ENCODE results near the gene GLRA1. TPM values are rescaled to one million over a fixed set of nuclear protein-coding genes. Genes with fewer than 3 reads are reported as not detected.
"Not testable (repeated sequence)": the region's sequence is repeated elsewhere in the genome, so short reads cannot be mapped to it uniquely, and the experiment has no call there.

GLRA1 gene
- total and polyA plus RNA-seq, 4 experiments from 2014 or later: not detected

DNA sequence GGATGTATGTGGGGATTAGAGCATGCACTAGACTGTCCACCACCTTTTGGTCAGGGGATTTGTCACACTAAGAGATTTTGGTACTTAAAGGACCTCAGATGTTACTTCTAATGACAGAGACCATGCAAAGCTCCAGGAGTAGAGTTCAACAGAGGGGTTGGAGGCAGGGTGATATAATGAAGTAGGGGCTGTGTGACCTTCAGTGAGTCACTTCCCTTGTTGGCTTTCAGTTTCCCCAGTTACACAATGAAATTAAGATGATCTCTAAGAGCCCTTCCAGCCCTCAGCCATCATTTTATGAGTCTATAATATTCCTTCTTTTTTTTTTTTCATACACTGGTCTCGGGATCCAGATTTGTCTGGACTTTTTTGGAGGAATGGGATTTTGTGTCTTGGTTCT is 26.8 kb downstream of the GLRA1 start:
- peaks cover 0 to 3% of the 10 kb centered on the region in 2 donors for H3K36me3 Mint-ChIP-seq
- Histone ChIP-seq H3K36me3 (ENCODE audit: insufficient read depth, low read length) (no peaks in the 10 kb centered on the region), H3K4me1 (ENCODE audit: insufficient read depth, low read length) (no peaks in the 10 kb centered on the region), H3K27ac (ENCODE audit: low read depth, low read length) (no peak overlapping the region), H3K9me3 (ENCODE audit: control insufficient read depth in 1 of 2, low read length in 2 of 2) (no peaks in the 10 kb centered on the region), H3K27me3 (ENCODE audit: insufficient read depth, low read length) (no peaks in the 10 kb centered on the region), H3K4me3 (ENCODE audit: low read length in 2 of 2) (no peak overlapping the region)
- DNase-seq: no peak
- CTCF ChIA-PET (ENCODE audit: partially characterized antibody): interaction anchor here (1.3 kb wide), 1 partner anchor 9 kb away, joined by 4 read pairs; no protein-coding TSS in a partner anchor
- no peak overlapping the region for H3K4me3 Mint-ChIP-seq
- peaks cover 0 to 6% (median 0%) of the 10 kb centered on the region in 8 donors for H3K9me3 Mint-ChIP-seq
- H3K4me1 Mint-ChIP-seq: no peaks in the 10 kb centered on the region
- POLR2A ChIA-PET (ENCODE audit: partially characterized antibody): no interaction called here
- H3K27ac Mint-ChIP-seq: no peak overlapping the region
- H3K27me3 Mint-ChIP-seq: peaks cover 3 to 5% of the 10 kb centered on the region in 2 donors
- intact Hi-C loops (cut with micrococcal nuclease): no loop called here

DNA sequence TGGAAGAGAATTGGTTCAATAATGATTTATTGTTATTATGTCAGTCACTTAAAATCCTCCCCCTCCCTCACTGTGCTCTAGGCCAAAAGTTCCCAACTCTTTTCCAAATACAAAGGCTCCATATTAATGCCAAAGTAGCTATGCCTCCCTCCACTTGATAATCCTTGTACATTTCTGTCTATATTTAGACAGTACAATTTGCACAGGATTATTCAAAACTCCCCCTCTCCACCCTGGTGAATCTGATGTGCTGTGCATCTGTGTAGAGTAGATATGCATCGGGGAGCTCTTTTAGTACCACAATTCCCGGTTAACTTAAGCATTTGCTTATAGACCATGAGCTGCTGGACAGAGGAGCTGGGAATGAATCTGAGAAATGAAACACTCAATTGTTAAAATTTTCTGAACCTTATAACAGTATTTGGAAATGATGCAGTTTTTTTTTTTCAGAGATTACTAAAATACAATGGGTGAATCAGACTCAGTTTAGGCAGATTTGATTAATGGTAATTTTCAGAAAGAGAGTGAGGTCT is 27.6 kb downstream of the GLRA1 start:
- Mint-ChIP-seq H3K27me3 (peaks cover 3% of the 10 kb centered on the region in 2 donors), H3K4me1 (no peaks in the 10 kb centered on the region), H3K9me3 (peaks cover 0 to 6% (median 0%) of the 10 kb centered on the region in 8 donors), H3K4me3 (no peak overlapping the region), H3K36me3 (peaks cover 0 to 3% of the 10 kb centered on the region in 2 donors), H3K27ac (no peak overlapping the region)
- DNase-seq: no peak
- Histone ChIP-seq H3K36me3 (ENCODE audit: insufficient read depth, low read length) (no peaks in the 10 kb centered on the region), H3K9me3 (ENCODE audit: control insufficient read depth in 1 of 2, low read length in 2 of 2) (no peaks in the 10 kb centered on the region), H3K4me1 (ENCODE audit: insufficient read depth, low read length) (no peaks in the 10 kb centered on the region), H3K4me3 (ENCODE audit: low read length in 2 of 2) (no peak overlapping the region), H3K27me3 (ENCODE audit: insufficient read depth, low read length) (no peaks in the 10 kb centered on the region), H3K27ac (ENCODE audit: low read depth, low read length) (no peak overlapping the region)
- intact Hi-C loops (cut with micrococcal nuclease): no loop called here
- ChIA-PET POLR2A (ENCODE audit: partially characterized antibody) (no interaction called here), CTCF (ENCODE audit: partially characterized antibody) (interaction anchor here (1.3 kb wide), 1 partner anchor 8 kb away, joined by 4 read pairs; no protein-coding TSS in a partner anchor)

DNA sequence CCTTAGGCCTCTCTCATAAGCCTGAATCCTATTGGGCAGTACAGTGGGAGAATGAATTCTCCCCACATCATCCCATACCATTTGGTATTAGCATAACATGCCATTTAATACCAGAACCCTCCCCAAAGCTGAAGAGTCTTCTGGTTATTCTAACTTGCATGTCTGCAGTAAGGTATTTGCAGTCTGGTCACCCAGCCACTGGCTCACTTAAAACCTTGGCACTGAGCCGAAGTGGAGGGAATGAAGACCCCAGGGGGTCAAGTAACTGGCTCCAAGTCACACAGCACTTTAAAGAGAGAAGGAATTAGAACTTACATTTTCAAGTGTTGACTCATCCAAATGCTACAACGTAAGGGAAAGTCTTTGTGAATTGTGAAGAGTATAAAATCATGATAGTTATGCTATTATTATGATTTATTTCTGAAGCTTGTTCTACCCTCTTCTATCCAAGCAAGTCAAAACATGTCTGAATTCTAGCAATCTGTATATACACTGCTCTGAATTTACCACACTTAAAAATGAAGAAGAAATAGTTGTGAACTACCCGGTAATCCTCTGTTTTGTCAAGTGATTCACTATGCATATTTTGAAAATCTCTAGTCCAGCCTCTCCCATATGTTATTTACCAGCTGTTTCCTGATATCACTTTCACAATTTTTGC is 28.5 kb downstream of the GLRA1 start:
- H3K27ac Mint-ChIP-seq: no peak overlapping the region
- POLR2A ChIA-PET (ENCODE audit: partially characterized antibody): no interaction called here

DNA sequence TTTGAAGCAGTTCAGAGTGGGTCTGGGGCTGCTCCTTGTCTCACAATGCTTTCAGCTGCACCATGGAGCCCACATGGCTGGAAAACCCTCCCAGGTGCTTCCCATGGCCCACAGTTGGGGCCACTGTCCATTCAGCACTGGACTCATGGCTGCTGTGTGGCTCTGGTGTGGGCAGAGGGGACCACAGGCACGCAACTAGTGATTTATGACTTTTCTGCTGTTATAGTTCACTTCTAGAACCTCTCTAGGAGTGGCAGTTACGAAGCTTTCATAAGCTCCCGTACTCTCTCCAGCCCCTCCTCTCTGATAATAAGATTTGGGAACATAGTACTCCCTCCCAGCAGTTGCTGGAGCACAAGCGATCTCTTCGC is 29.0 kb downstream of the GLRA1 start:
- POLR2A ChIA-PET (ENCODE audit: partially characterized antibody): no interaction called here
- CTCF ChIA-PET (ENCODE audit: partially characterized antibody): interaction anchor here (2.0 kb wide), 1 partner anchor 70 kb away, joined by 5 read pairs; no protein-coding TSS in a partner anchor
- peaks cover 2 to 3% of the 10 kb centered on the region in 2 donors for H3K27me3 Mint-ChIP-seq

More for the DNA sequence above, 28.5 kb downstream of the GLRA1 start:
- Mint-ChIP-seq H3K36me3 (peaks cover 0 to 3% of the 10 kb centered on the region in 2 donors), H3K4me1 (no peaks in the 10 kb centered on the region), H3K27me3 (peaks cover 3% of the 10 kb centered on the region in 2 donors), H3K4me3 (no peak overlapping the region), H3K9me3 (peaks cover 0 to 6% (median 0%) of the 10 kb centered on the region in 8 donors)
- no peaks in the 10 kb centered on the region for H3K9me3 ChIP-seq (ENCODE audit: control insufficient read depth in 1 of 2, low read length in 2 of 2)
- DNase-seq: no peak
- no peak overlapping the region for H3K4me3 ChIP-seq (ENCODE audit: low read length in 2 of 2)
- H3K27me3 ChIP-seq (ENCODE audit: insufficient read depth, low read length): no peaks in the 10 kb centered on the region
- intact Hi-C loops (cut with micrococcal nuclease): no loop called here
- H3K36me3 ChIP-seq (ENCODE audit: insufficient read depth, low read length): no peaks in the 10 kb centered on the region
- no peak overlapping the region for H3K27ac ChIP-seq (ENCODE audit: low read depth, low read length)
- CTCF ChIA-PET (ENCODE audit: partially characterized antibody): interaction anchor here (2.0 kb wide), 1 partner anchor 71 kb away, joined by 5 read pairs; no protein-coding TSS in a partner anchor
- no peaks in the 10 kb centered on the region for H3K4me1 ChIP-seq (ENCODE audit: insufficient read depth, low read length)

DNA sequence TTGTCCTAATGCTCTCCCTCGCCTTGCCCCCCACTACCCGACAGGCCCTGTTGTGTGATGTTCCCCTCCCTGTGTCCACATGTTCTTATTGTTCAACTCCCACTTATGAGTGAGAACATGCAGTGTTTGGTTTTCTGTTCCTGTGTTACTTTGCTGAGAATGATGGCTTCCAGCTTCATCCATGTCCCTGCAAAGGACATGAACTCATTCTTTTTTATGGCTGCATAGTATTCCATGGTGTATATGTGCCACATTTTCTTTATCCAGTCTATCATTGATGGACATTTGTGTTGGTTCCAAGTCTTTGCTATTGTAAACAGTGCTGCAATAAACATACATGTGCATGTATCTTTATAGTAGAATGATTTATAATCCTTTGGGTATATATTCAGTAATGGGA is 31.2 kb downstream of the GLRA1 start:
- POLR2A ChIA-PET (ENCODE audit: partially characterized antibody); CTCF ChIA-PET (ENCODE audit: partially characterized antibody): not testable (repeated sequence)

More for the DNA sequence above, 29.0 kb downstream of the GLRA1 start:
- H3K4me1 Mint-ChIP-seq: peaks cover 0 to 3% (median 0%) of the 10 kb centered on the region in 4 donors
- peaks cover 0 to 3% of the 10 kb centered on the region in 2 donors for H3K36me3 Mint-ChIP-seq
- Histone ChIP-seq H3K4me3 (ENCODE audit: low read length in 2 of 2) (no peak overlapping the region), H3K36me3 (ENCODE audit: insufficient read depth, low read length) (no peaks in the 10 kb centered on the region), H3K27me3 (ENCODE audit: insufficient read depth, low read length) (no peaks in the 10 kb centered on the region), H3K9me3 (ENCODE audit: control insufficient read depth in 1 of 2, low read length in 2 of 2) (no peaks in the 10 kb centered on the region), H3K4me1 (ENCODE audit: insufficient read depth, low read length) (no peaks in the 10 kb centered on the region), H3K27ac (ENCODE audit: low read depth, low read length) (no peak overlapping the region)
- H3K9me3 Mint-ChIP-seq: peaks cover 0 to 6% (median 0%) of the 10 kb centered on the region in 8 donors
- no peak for DNase-seq
- no peak overlapping the region for H3K4me3 Mint-ChIP-seq
- intact Hi-C loops (cut with micrococcal nuclease): no loop called here
- no peak overlapping the region for H3K27ac Mint-ChIP-seq

DNA sequence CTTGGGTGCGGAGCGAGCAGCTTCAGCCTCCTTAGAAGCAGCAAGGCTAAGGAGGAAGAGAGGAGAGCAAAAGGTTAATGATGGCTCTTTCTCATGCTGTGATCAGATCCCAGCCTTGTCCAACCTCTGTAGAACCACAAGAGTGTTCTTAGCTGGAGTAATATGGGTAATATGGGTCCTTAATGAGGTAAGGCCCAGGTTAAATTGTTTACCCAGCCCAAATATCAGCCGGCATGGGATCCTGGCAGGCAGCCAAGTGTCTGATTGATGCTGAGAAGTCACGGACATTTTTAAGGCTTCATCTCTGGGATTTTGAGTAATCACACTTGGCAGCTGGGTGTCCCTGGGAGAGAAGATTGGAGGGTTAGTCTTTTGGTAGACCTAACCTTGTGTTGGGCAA is 32.3 kb downstream of the GLRA1 start:
- H3K27ac ChIP-seq (ENCODE audit: low read depth, low read length): no peak overlapping the region
- no peaks in the 10 kb centered on the region for H3K9me3 ChIP-seq (ENCODE audit: control insufficient read depth in 1 of 2, low read length in 2 of 2)
- CTCF ChIA-PET (ENCODE audit: partially characterized antibody): no interaction called here
- POLR2A ChIA-PET (ENCODE audit: partially characterized antibody): no interaction called here
- H3K27me3 ChIP-seq (ENCODE audit: insufficient read depth, low read length): no peaks in the 10 kb centered on the region
- no peaks in the 10 kb centered on the region for H3K4me1 ChIP-seq (ENCODE audit: insufficient read depth, low read length)
- no peaks in the 10 kb centered on the region for H3K27me3 Mint-ChIP-seq
- no peak overlapping the region for H3K4me3 ChIP-seq (ENCODE audit: low read length in 2 of 2)
- no peak overlapping the region for H3K27ac Mint-ChIP-seq
- no peak for DNase-seq
- intact Hi-C loops (cut with micrococcal nuclease): no loop called here
- H3K36me3 ChIP-seq (ENCODE audit: insufficient read depth, low read length): no peaks in the 10 kb centered on the region
- H3K4me3 Mint-ChIP-seq: no peak overlapping the region
- H3K36me3 Mint-ChIP-seq: no peaks in the 10 kb centered on the region
- no peaks in the 10 kb centered on the region for H3K9me3 Mint-ChIP-seq
- H3K4me1 Mint-ChIP-seq: peaks cover 0 to 4% (median 0%) of the 10 kb centered on the region in 4 donors

More for the DNA sequence above, 31.2 kb downstream of the GLRA1 start:
- H3K27me3 Mint-ChIP-seq; H3K4me3 ChIP-seq (ENCODE audit: low read length in 2 of 2); DNase-seq; H3K9me3 ChIP-seq (ENCODE audit: control insufficient read depth in 1 of 2, low read length in 2 of 2); H3K4me3 Mint-ChIP-seq; H3K36me3 Mint-ChIP-seq; H3K9me3 Mint-ChIP-seq; H3K27me3 ChIP-seq (ENCODE audit: insufficient read depth, low read length); H3K4me1 Mint-ChIP-seq; H3K27ac Mint-ChIP-seq; intact Hi-C loops (cut with micrococcal nuclease); H3K27ac ChIP-seq (ENCODE audit: low read depth, low read length); H3K36me3 ChIP-seq (ENCODE audit: insufficient read depth, low read length); H3K4me1 ChIP-seq (ENCODE audit: insufficient read depth, low read length): not testable (repeated sequence)

DNA sequence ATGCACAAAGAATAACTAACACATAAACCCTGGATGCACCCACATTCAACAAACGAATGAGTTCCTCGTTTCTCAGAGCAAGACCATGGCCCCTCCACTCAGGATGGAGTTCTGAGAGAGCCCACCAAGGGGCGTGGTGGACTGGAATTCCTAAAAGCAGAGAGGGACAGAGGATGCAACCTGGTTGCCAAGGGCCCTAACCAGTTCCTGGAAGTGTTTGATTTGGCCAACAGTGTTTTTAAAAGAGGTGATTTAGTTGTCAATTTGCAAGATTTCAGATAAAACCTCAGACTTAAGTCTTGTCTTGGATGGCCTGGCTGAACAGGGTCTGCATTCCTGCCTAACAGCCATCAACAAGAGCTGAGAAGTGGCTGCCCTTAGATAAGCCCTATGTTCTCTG is 34.4 kb downstream of the GLRA1 start:
- Mint-ChIP-seq H3K9me3 (no peaks in the 10 kb centered on the region), H3K4me3 (no peak overlapping the region), H3K4me1 (peaks cover 0 to 4% (median 0%) of the 10 kb centered on the region in 4 donors), H3K36me3 (no peaks in the 10 kb centered on the region), H3K27ac (no peak overlapping the region), H3K27me3 (no peaks in the 10 kb centered on the region)
- H3K36me3 ChIP-seq (ENCODE audit: insufficient read depth, low read length): no peaks in the 10 kb centered on the region
- no peaks in the 10 kb centered on the region for H3K9me3 ChIP-seq (ENCODE audit: control insufficient read depth in 1 of 2, low read length in 2 of 2)
- intact Hi-C loops (cut with micrococcal nuclease): no loop called here
- no peak overlapping the region for H3K4me3 ChIP-seq (ENCODE audit: low read length in 2 of 2)
- ChIA-PET CTCF (ENCODE audit: partially characterized antibody) (interaction anchor here (1.4 kb wide), 1 partner anchor 252 kb away, joined by 4 read pairs; no protein-coding TSS in a partner anchor), POLR2A (ENCODE audit: partially characterized antibody) (no interaction called here)
- DNase-seq: no peak
- H3K27ac ChIP-seq (ENCODE audit: low read depth, low read length): no peak overlapping the region
- H3K27me3 ChIP-seq (ENCODE audit: insufficient read depth, low read length): no peaks in the 10 kb centered on the region
- no peaks in the 10 kb centered on the region for H3K4me1 ChIP-seq (ENCODE audit: insufficient read depth, low read length)

Data from CD4-positive, alpha-beta memory T cell (primary cell).